Adrenal gland (tissue), 12 donors: ENCODE measurements around the gene GJC2. TPM values are rescaled to one million over a fixed set of nuclear protein-coding genes. Genes with fewer than 3 reads are reported as not detected.
A peak's percentile ranks its signal among the peaks of the same experiment; 100 is the strongest.

ENCODE experiments used
- DNase-seq, 7 donors: peaks; one replicate each; pipeline ENCODE4 v3.0.0-alpha.2; 2019 to 2020
- H3K27ac ChIP-seq, 5 donors: fragments of 200-600 bp; sonication (generic) in 4 of 5; 1 replicate in 3 of 5; 2 replicates in 2 of 5; pipeline versions ENCODE4 v1.5.1 to v1.8.0; 2016 to 2020; ENCODE audit warnings: mild to moderate bottlenecking in 1 of 5
- H3K27me3 ChIP-seq: fragments of 200-600 bp; 2 replicates; pipeline ENCODE4 v1.8.0; 2021
- H3K36me3 ChIP-seq, 2 donors: fragments of 200-600 bp; replicated peaks in 1 of 2; 1 replicate in 1 of 2; 2 replicates in 1 of 2; pipeline versions ENCODE4 v1.5.1 to v1.8.0; 2018 to 2022
- H3K4me1 ChIP-seq, 2 donors: fragments of 200-600 bp; replicated peaks in 1 of 2; 1 replicate in 1 of 2; 2 replicates in 1 of 2; pipeline versions ENCODE4 v1.5.1 to v1.8.0; 2018 to 2021
- H3K4me3 ChIP-seq, 4 donors: fragments of 200-600 bp; sonication (generic) in 3 of 4; one replicate each; pipeline ENCODE4 v1.5.1; 2016 to 2018
- H3K9me3 ChIP-seq, 3 donors: fragments of 200-600 bp; sonication (generic) in 1 of 3; replicated peaks in 1 of 3; 1 replicate in 2 of 3; 2 replicates in 1 of 3; pipeline versions ENCODE4 v1.5.1 to v1.8.0; 2016 to 2021
- POLR2A ChIP-seq, 2 donors: fragments of 450-650 bp; IDR thresholded peaks; one replicate each; pipeline ENCODE4 v1.6.1; 2017; ENCODE audit warnings: antibody characterized with exemption in 2 of 2, mild to moderate bottlenecking in 2 of 2, moderate library complexity in 1 of 2
- WGBS, 4 donors: extraction: QIAGEN DNeasy Blood & Tissue Kit in 2 of 4; methylation state at CpG; one replicate each; pipeline versions ENCODE4 v1.1.5 to v1.1.7; 2013 to 2017; 5-methylcytosine and 5-hydroxymethylcytosine counted together
- intact Hi-C, 2 donors: fragments of 100-400 bp; cut with DNase I; formaldehyde crosslinking; loops; one replicate each; pipeline versions ENCODE4 v1.14.1 to v1.15.0; 2022 to 2023
- polyA plus RNA-seq, 3 donors: library from polyadenylated mRNA; stranded (reverse); fragments of 200-250 nt in 2 of 3; fragments of 350-450 nt in 1 of 3; fragmentation: Illumina TruSeq in 1 of 3; extraction: RNeasy Lipid Tissue Mini Kit (QIAGEN cat#74804) in 1 of 3; gene quantifications; one replicate each; pipeline ENCODE4 v1.2.3, GENCODE V29; 2013 to 2014
- small RNA-seq, 2 donors: library from RNA; depleted of rRNA; stranded (forward); fragments of <200 nt; gene quantifications; one replicate each; pipeline ENCODE3, GENCODE V24; 2016
- total RNA-seq, 9 donors: library from RNA; depleted of rRNA in 4 of 9; stranded (reverse); fragments of >200 nt in 4 of 9; fragments of 120-200 nt in 1 of 9; fragmentation: NEBNext Ultra II Directional in 1 of 9; extraction: Animal tissue kit (Norgen Biotek cat#: 25700) in 1 of 9; gene quantifications; one replicate each; pipeline versions ENCODE4 v1.1.0 to v1.2.4, GENCODE V29; 2013 to 2023
- TF ChIP-seq, protein P1 (sequence below), 6 experiments: fragments of 450-650 bp in 4 of 6; fragments of 200-600 bp in 2 of 6; sonication (generic) in 1 of 6; IDR thresholded peaks; 1 replicate in 5 of 6; 2 replicates in 1 of 6; pipeline versions ENCODE4 v1.5.1 to v1.8.0; 2016 to 2021; ENCODE audit warnings: antibody characterized with exemption in 6 of 6, mild to moderate bottlenecking in 2 of 6, moderate library complexity in 1 of 6
- donor health status: healthy with polysubstance abuse.
- donor health status: Bipolar disorder and iron deficiency.
- donor health status: DM: yes; HTN: yes; CAD: no.
- donor health status: DM: no; HTN: no; CAD: no.
- donor health status: DM: no; HTN: no; CAD: no.
- donor health status: DM: yes; HTN: yes; CAD: no.

Gene GJC2
- total and polyA plus RNA-seq, 12 donors = 0.05 to 4.1 (median 1.3) TPM

DNA sequence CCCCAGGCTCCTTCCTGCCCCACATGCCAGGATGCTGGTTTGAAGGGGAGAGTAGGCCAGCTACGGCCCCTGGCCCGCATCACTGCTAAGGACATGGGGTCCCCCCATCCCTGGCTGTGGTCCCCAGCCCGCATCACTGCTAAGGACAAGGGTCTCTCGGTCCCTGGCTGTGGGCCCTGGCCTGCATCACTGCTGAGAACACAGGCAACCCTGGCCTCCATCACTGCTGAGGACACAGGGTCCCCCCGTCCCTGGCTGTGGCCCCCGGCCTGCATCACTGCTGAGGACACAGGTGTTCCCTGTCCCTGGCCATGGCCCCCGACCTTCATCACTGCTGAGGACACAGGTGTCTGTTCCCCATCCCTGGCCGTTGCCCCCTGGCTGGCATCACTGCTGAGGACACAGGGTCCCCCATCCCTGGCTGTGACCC, 57.7 kb downstream of the GJC2 start:
- DNase-seq = peak in 1 of 7 donors; percentile 37
- H3K4me1 ChIP-seq = peaks cover 0 to under 1% of the 10 kb centered on the region in 2 donors
- no peak overlapping the region for H3K4me3 ChIP-seq
- no peaks in the 10 kb centered on the region for H3K9me3 ChIP-seq
- H3K36me3 ChIP-seq = no peaks in the 10 kb centered on the region
- no peak overlapping the region for H3K27ac ChIP-seq
- 77 to 81% (median 79%) methylated on average over 6 to 8 of the region's 8 CpGs for WGBS, 4 donors
- no peak for TF ChIP-seq POLR2A (IDR thresholded peaks at IDR 0.05)
- TF ChIP-seq, protein P1, sequence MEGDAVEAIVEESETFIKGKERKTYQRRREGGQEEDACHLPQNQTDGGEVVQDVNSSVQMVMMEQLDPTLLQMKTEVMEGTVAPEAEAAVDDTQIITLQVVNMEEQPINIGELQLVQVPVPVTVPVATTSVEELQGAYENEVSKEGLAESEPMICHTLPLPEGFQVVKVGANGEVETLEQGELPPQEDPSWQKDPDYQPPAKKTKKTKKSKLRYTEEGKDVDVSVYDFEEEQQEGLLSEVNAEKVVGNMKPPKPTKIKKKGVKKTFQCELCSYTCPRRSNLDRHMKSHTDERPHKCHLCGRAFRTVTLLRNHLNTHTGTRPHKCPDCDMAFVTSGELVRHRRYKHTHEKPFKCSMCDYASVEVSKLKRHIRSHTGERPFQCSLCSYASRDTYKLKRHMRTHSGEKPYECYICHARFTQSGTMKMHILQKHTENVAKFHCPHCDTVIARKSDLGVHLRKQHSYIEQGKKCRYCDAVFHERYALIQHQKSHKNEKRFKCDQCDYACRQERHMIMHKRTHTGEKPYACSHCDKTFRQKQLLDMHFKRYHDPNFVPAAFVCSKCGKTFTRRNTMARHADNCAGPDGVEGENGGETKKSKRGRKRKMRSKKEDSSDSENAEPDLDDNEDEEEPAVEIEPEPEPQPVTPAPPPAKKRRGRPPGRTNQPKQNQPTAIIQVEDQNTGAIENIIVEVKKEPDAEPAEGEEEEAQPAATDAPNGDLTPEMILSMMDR (IDR thresholded peaks at IDR 0.05) = no peak
- intact Hi-C loops = loop anchor here in 1 of 2 donors (5.0 kb wide), 1 partner anchor 35 kb away; no protein-coding TSS in a partner anchor
- peaks cover 7% of the 10 kb centered on the region for H3K27me3 ChIP-seq

DNA sequence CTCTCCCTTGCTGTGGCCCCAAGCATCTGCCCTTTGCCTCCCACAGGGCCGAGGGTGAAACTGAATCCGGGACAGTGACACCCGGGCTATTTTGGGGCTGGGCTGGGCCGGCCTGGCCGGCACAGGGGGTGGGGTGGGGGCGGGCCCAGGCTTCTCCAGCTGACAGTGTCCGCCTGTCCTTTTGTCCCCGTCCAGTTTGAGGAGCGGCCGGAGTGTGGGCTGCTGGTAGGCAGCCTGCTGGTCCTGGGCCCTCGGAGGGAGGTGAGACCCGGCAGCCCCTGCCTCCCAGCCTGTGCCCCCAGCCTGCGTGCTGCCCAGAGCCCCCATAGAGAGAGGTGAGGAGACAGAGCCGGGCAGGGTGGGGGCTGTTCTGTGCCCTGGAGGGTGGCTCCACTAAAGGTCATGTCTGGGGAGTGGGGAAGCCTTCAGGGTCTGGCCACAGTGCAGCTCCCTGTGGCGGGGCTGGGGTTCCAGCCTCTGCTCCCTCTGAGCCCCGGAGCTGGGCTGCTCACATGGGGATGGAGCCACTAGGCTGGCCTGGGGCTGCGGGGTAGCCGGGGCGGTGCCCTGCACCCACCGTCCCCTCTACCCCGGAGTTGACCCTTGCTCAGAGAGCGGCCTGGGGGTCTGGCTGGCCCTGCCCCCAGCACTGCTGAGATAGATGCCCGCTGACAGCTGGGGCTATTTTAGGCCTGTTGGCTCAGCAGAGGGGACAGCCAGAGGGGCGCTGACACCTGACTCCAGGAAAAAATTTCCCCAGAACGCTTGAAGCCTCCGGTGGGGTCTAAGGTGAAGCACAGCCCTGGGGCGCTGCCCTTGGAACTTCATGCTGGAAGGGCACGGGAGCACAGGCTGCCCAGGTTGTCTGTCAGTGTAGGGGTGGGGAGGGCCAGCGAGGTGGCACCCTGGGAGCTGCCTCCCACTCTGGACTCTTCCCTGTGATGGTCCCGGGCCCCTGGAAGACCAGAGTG, 58.4 kb downstream of the GJC2 start, which contains the start of gene OBSCN:
TSS of gene OBSCN (plus strand) at position 194 of the 971 bp plus-strand sequence. CDS start 3,740 bp downstream, outside the sequence.
- H3K4me1 ChIP-seq = peaks cover 5% of the 10 kb centered on the region in 2 donors
- peaks cover 11% of the 10 kb centered on the region for H3K27me3 ChIP-seq
- no peak within 1 kb of the TSS for H3K27ac ChIP-seq
- DNase-seq = peak in 1 of 7 donors; percentile 20
- H3K9me3 ChIP-seq = no peaks in the 10 kb centered on the region
- no peak within 1 kb of the TSS for H3K4me3 ChIP-seq
- intact Hi-C loops = loop anchor here in 1 of 2 donors (5.0 kb wide), 1 partner anchor 36 kb away; no protein-coding TSS in a partner anchor
- no peaks in the 10 kb centered on the region for H3K36me3 ChIP-seq
- TF ChIP-seq, protein P1 (IDR thresholded peaks at IDR 0.05) = no peak
- no peak for TF ChIP-seq POLR2A (IDR thresholded peaks at IDR 0.05)
- 48 to 63% (median 59%) methylated on average over 3 to 30 of the region's 30 CpGs for WGBS, 4 donors

DNA sequence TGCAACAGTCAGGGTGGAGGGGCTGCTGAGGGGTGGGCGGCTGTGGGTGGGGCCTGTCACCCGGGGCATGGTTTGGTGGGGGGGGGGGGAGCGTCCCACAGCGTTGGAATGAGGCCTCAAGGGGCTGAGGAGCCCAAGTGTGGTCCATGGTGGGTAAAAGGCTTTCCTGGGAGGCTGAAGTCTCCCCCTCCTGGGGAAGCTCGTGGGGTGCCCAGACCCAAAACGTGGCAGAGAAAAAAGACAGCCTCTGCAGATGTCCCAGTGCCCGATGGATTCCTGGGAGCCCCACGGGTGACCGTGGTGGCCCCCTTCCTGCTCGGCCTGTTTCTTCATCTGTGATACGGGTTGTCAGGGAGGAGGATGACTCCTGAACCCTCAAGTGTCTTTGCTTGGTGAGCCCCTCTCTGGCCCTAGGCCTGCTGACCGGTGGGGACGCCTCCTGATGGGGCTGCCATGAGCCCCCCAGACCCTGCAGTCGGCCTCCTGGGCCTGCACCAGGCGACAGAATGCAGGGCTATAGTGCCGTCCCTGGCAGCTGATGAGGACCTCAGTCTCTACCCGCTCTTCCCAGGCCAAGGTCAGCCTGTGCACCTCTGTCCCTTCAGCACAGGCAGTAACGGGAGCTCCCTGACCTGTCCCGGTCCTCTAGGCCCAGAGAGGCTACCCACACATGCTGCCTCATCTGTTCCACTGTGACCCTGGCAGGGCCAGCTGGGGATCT, 59.3 kb downstream of the GJC2 start:
- TF ChIP-seq POLR2A (IDR thresholded peaks at IDR 0.05) = no peak
- TF ChIP-seq, protein P1 (IDR thresholded peaks at IDR 0.05) = no peak
- peaks cover 5% of the 10 kb centered on the region in 2 donors for H3K4me1 ChIP-seq
- no peak overlapping the region for H3K27ac ChIP-seq
- no peaks in the 10 kb centered on the region for H3K36me3 ChIP-seq
- no peak overlapping the region for H3K4me3 ChIP-seq
- peaks cover 11% of the 10 kb centered on the region for H3K27me3 ChIP-seq
- no peaks in the 10 kb centered on the region for H3K9me3 ChIP-seq
- intact Hi-C loops = loop anchor here in 1 of 2 donors (5.0 kb wide), 1 partner anchor 37 kb away; no protein-coding TSS in a partner anchor
- WGBS, 4 donors = 56 to 78% (median 68%) methylated on average over 10 to 19 of the region's 19 CpGs
- peak in 1 of 7 donors; percentile 14 for DNase-seq

Small RNA genes lying within 50 kb of the gene (small RNA-seq; reads per million reads assigned to genes)
- 0 reads per million in 2 donors for gene AL359510.1

Other genes with a start within 250 kb of the GJC2 start
- gene WNT9A, start 202.0 kb upstream of the GJC2 start, total RNA-seq = 1 to 10 TPM in 5 of 9 donors, under 1 TPM in 4; 0.28 to 2.9 (median 1.6) TPM
- gene WNT9A, start 202.0 kb upstream of the GJC2 start, polyA plus RNA-seq = 1 to 10 TPM in 1 of 3 donors, under 1 TPM in 2; 0.18 to 1.1 (median 0.64) TPM
- not detected for gene WNT3A, start 142.9 kb upstream of the GJC2 start, total RNA-seq
- not detected for gene WNT3A, start 142.9 kb upstream of the GJC2 start, polyA plus RNA-seq
- 100 to 1,000 TPM; 200 to 611 (median 378) TPM for gene ARF1, start 67.2 kb upstream of the GJC2 start, total RNA-seq
- gene ARF1, start 67.2 kb upstream of the GJC2 start, polyA plus RNA-seq = 100 to 1,000 TPM; 274 to 510 (median 384) TPM
- gene C1orf35, start 46.6 kb upstream of the GJC2 start, total RNA-seq = 10 to 100 TPM in 7 of 9 donors, 1 to 10 TPM in 2; 8.0 to 24.8 (median 14.0) TPM
- 10 to 100 TPM in 2 of 3 donors, 1 to 10 TPM in 1; 5.0 to 42.0 (median 36.0) TPM for gene C1orf35, start 46.6 kb upstream of the GJC2 start, polyA plus RNA-seq
- gene MRPL55, start 40.6 kb upstream of the GJC2 start, total RNA-seq = 100 to 1,000 TPM in 2 of 9 donors, 10 to 100 TPM in 7; 56.4 to 120 (median 67.6) TPM
- gene MRPL55, start 40.6 kb upstream of the GJC2 start, polyA plus RNA-seq = 100 to 1,000 TPM in 2 of 3 donors, 10 to 100 TPM in 1; 25.1 to 309 (median 303) TPM
- gene GUK1, start 9.7 kb upstream of the GJC2 start, total RNA-seq = 100 to 1,000 TPM; 162 to 427 (median 232) TPM
- gene GUK1, start 9.7 kb upstream of the GJC2 start, polyA plus RNA-seq = 100 to 1,000 TPM in 2 of 3 donors, 10 to 100 TPM in 1; 42.3 to 414 (median 388) TPM
- gene IBA57, start 15.9 kb downstream of the GJC2 start, total RNA-seq = 10 to 100 TPM in 8 of 9 donors, 1 to 10 TPM in 1; 6.2 to 40.6 (median 16.1) TPM
- 1 to 10 TPM; 1.4 to 3.8 (median 2.9) TPM for gene IBA57, start 15.9 kb downstream of the GJC2 start, polyA plus RNA-seq
- 10 to 100 TPM in 1 of 9 donors, 1 to 10 TPM in 8; 2.4 to 10.2 (median 5.5) TPM for gene OBSCN, start 58.1 kb downstream of the GJC2 start, total RNA-seq
- gene OBSCN, start 58.1 kb downstream of the GJC2 start, polyA plus RNA-seq = 10 to 100 TPM in 1 of 3 donors, 1 to 10 TPM in 1, under 1 TPM in 1; 0.90 to 18.0 (median 6.3) TPM